Keratinocyte (primary cell): Measurements from ENCODE around the gene MS4A14. TPM values are rescaled to one million over a fixed set of nuclear protein-coding genes. Genes with fewer than 3 reads are reported as not detected.

Source experiments
- DNase-seq: peaks from one replicate; pipeline ENCODE4 v3.0.0-alpha.2; 2011; ENCODE audit warnings: low read depth, missing footprints, low spot score
- FAIRE-seq: peaks from 2 replicates; lab custom pipeline; 2011; peaks lifted over from hg19 to GRCh38; lab: Jason Lieb, UNC
- H2AFZ ChIP-seq: 2 replicates; pipeline ENCODE4 v1.6.0; 2012; ENCODE audit warnings: low read length, control low read depth, inconsistent platforms; ENCODE audit not compliant: control insufficient read depth
- H3K27ac ChIP-seq: 2 replicates; pipeline ENCODE4 v1.5.1; 2011; ENCODE audit warnings: low read length; ENCODE audit not compliant: control insufficient read depth, insufficient read depth
- H3K27me3 ChIP-seq: 3 replicates; pipeline ENCODE4 v1.6.0; 2011; ENCODE audit warnings: low read length; ENCODE audit not compliant: control insufficient read depth, insufficient read depth; ENCODE audit errors: extremely low read depth
- H3K36me3 ChIP-seq, 2 experiments: 2 replicates in 1 of 2; 3 replicates in 1 of 2; pipeline ENCODE4 v1.5.1; 2011; ENCODE audit warnings: low read length in 2 of 2, mild to moderate bottlenecking in 1 of 2; ENCODE audit not compliant: control insufficient read depth in 2 of 2, insufficient read depth in 2 of 2; ENCODE audit errors: extremely low read depth in 1 of 2
- H3K4me1 ChIP-seq: 3 replicates; pipeline ENCODE4 v1.5.1; 2011; ENCODE audit warnings: low read length; ENCODE audit not compliant: control insufficient read depth, insufficient read depth; ENCODE audit errors: extremely low read depth
- H3K4me2 ChIP-seq: 3 replicates; pipeline ENCODE4 v1.6.0; 2011; ENCODE audit warnings: low read depth, low read length; ENCODE audit not compliant: control insufficient read depth, insufficient read depth; ENCODE audit errors: extremely low read depth
- H3K4me3 ChIP-seq, 3 experiments: fragments of 200-600 bp in 1 of 3; sonication (generic) in 1 of 3; 2 replicates in 2 of 3; 3 replicates in 1 of 3; pipeline ENCODE4 v1.5.1; 2011 to 2016; ENCODE audit warnings: low read length in 3 of 3, mild to moderate bottlenecking in 3 of 3, control low read depth in 2 of 3, inconsistent platforms in 1 of 3, low read depth in 1 of 3, mixed read lengths in 1 of 3, mixed run types in 1 of 3, moderate library complexity in 1 of 3; ENCODE audit not compliant: control insufficient read depth in 2 of 3, insufficient read depth in 2 of 3; ENCODE audit errors: extremely low read depth in 1 of 3
- H3K79me2 ChIP-seq: 2 replicates; pipeline ENCODE4 v1.6.0; 2012; ENCODE audit warnings: low read length; ENCODE audit not compliant: control insufficient read depth, insufficient read depth
- H3K9ac ChIP-seq: 3 replicates; pipeline ENCODE4 v1.6.0; 2011; ENCODE audit warnings: low read length; ENCODE audit not compliant: control insufficient read depth, insufficient read depth; ENCODE audit errors: extremely low read depth
- H3K9me1 ChIP-seq: 3 replicates; pipeline ENCODE4 v1.6.0; 2011; ENCODE audit warnings: low read length; ENCODE audit not compliant: control insufficient read depth, insufficient read depth; ENCODE audit errors: extremely low read depth
- H3K9me3 ChIP-seq: 2 replicates; pipeline ENCODE4 v1.5.1; 2012; ENCODE audit warnings: low read depth, low read length; ENCODE audit not compliant: control insufficient read depth
- H4K20me1 ChIP-seq: 3 replicates; pipeline ENCODE4 v1.6.0; 2011; ENCODE audit warnings: low read length; ENCODE audit not compliant: control insufficient read depth, insufficient read depth; ENCODE audit errors: extremely low read depth
- EZH2 ChIP-seq: IDR thresholded peaks from one replicate; pipeline ENCODE4 v1.6.1; 2012; ENCODE audit warnings: inconsistent platforms, mild to moderate bottlenecking, low read length, moderate library complexity
- dilution Hi-C: fragments of 300-500 bp; cut with MboI; formaldehyde crosslinking; loops from one replicate; pipeline ENCODE4 v1.7.0; 2020; ENCODE audit warnings: low sequenced_read_pairs; ENCODE audit not compliant: extremely low pct_ligation_motif_present
- polyA plus RNA-seq, 5 experiments: library from polyadenylated mRNA; depleted of rRNA in 3 of 5; stranded (reverse) in 3 of 5; stranded (forward) in 1 of 5; unstranded in 1 of 5; fragments of >200 nt; gene quantifications; 1 replicate in 1 of 5; 2 replicates in 3 of 5; 3 replicates in 1 of 5; pipeline versions ENCODE4 v1.2.1 to v1.2.3, GENCODE V29; 2011 to 2012; ENCODE audit warnings: missing spikeins in 2 of 5, low read depth in 1 of 5, low replicate concordance in 1 of 5
- TF ChIP-seq, protein P1 (sequence below), 3 experiments: IDR thresholded peaks in 1 of 3; conservative IDR thresholded peaks in 1 of 3; optimal IDR thresholded peaks in 1 of 3; 2 replicates in 2 of 3; 3 replicates in 1 of 3; pipeline versions ENCODE3 to v1.5.1; 2011; ENCODE audit warnings: low read length in 3 of 3, mild to moderate bottlenecking in 3 of 3, moderate library complexity in 2 of 3, control low read depth in 1 of 3, inconsistent platforms in 1 of 3; ENCODE audit not compliant: insufficient read depth in 2 of 3; ENCODE audit errors: extremely low read depth in 1 of 3

The MS4A14 gene
- polyA plus RNA-seq, 1 donor (not counting 4 experiments of a cell fraction or from before 2014, with no cell fraction given): not detected

- FAIRE-seq (no peak), DNase-seq (no peak)
- Histone ChIP-seq H3K27me3 (no peaks in the 10 kb centered on the region), H3K4me2 (no peak overlapping the region), H3K36me3 (no peaks in the 10 kb centered on the region), H3K9me3 (no peaks in the 10 kb centered on the region), H3K9ac (no peak overlapping the region), H3K27ac (no peak overlapping the region), H3K4me1 (no peaks in the 10 kb centered on the region), H3K4me3 (no peak overlapping the region), H2AFZ (no peak overlapping the region), H3K79me2 (no peaks in the 10 kb centered on the region), H3K9me1 (no peaks in the 10 kb centered on the region), H4K20me1 (no peaks in the 10 kb centered on the region)
- no peak for TF ChIP-seq EZH2
- TF ChIP-seq, protein P1, sequence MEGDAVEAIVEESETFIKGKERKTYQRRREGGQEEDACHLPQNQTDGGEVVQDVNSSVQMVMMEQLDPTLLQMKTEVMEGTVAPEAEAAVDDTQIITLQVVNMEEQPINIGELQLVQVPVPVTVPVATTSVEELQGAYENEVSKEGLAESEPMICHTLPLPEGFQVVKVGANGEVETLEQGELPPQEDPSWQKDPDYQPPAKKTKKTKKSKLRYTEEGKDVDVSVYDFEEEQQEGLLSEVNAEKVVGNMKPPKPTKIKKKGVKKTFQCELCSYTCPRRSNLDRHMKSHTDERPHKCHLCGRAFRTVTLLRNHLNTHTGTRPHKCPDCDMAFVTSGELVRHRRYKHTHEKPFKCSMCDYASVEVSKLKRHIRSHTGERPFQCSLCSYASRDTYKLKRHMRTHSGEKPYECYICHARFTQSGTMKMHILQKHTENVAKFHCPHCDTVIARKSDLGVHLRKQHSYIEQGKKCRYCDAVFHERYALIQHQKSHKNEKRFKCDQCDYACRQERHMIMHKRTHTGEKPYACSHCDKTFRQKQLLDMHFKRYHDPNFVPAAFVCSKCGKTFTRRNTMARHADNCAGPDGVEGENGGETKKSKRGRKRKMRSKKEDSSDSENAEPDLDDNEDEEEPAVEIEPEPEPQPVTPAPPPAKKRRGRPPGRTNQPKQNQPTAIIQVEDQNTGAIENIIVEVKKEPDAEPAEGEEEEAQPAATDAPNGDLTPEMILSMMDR (optimal IDR thresholded peaks at IDR 0.05 in 1 of 3, IDR thresholded peaks at IDR 0.05 in 1 of 3, conservative IDR thresholded peaks at IDR 0.05 in 1 of 3; ENCODE audit: extremely low read depth in 1 of 3, insufficient read depth in 2 of 3, low read length in 3 of 3): no peak
- dilution Hi-C loops: no loop called here
Observed at GRCh38 chr11:60393016-60393415, 3.2 kb upstream of the MS4A14 start.

- H3K4me3 ChIP-seq: no peak overlapping the region
- no peaks in the 10 kb centered on the region for H3K4me1 ChIP-seq
- H3K79me2 ChIP-seq: no peaks in the 10 kb centered on the region
- no peak overlapping the region for H2AFZ ChIP-seq
- H3K9ac ChIP-seq: no peak overlapping the region
- no peak for FAIRE-seq
- dilution Hi-C loops: no loop called here
- H3K27ac ChIP-seq: no peak overlapping the region
- no peaks in the 10 kb centered on the region for H4K20me1 ChIP-seq
- H3K4me2 ChIP-seq: no peak overlapping the region
- H3K27me3 ChIP-seq: no peaks in the 10 kb centered on the region
- no peaks in the 10 kb centered on the region for H3K9me1 ChIP-seq
- no peaks in the 10 kb centered on the region for H3K9me3 ChIP-seq
- no peaks in the 10 kb centered on the region for H3K36me3 ChIP-seq
- DNase-seq: no peak
- TF ChIP-seq, protein P1 (optimal IDR thresholded peaks at IDR 0.05 in 1 of 3, IDR thresholded peaks at IDR 0.05 in 1 of 3, conservative IDR thresholded peaks at IDR 0.05 in 1 of 3; ENCODE audit: extremely low read depth in 1 of 3, insufficient read depth in 2 of 3, low read length in 3 of 3): no peak
- TF ChIP-seq EZH2: no peak
Observed at GRCh38 chr11:60394666-60395380, 1.4 kb upstream of the MS4A14 start.
